Astrocyte of the cerebellum (primary cell): ENCODE results near the gene GLIS1.

ENCODE experiments used
- DNase-seq: peaks from one replicate; pipeline ENCODE4 v3.0.0-alpha.2; 2011; ENCODE audit warnings: low read depth
- H3K4me3 ChIP-seq: 2 replicates; pipeline ENCODE4 v1.5.1; 2011; ENCODE audit warnings: mild to moderate bottlenecking, low read depth, low read length, moderate library complexity
- CTCF ChIP-seq: IDR thresholded peaks from 2 replicates; pipeline ENCODE4 v1.5.1; 2012; ENCODE audit warnings: low read length, low read depth, moderate library complexity, mild to moderate bottlenecking; ENCODE audit errors: missing control alignments
- in situ Hi-C: cut with HindIII; loops from 2 replicates; pipeline ENCODE4 v1.10.0; 2017; ENCODE audit warnings: low sequenced_read_pairs

Gene GLIS1

GRCh38 chr1:53729456-53730223, 9.3 kb downstream of the GLIS1 start:
- in situ Hi-C loops = loop anchor here (25.0 kb wide), 1 partner anchor 242 kb away; no protein-coding TSS in a partner anchor

GRCh38 chr1:53728702-53729455, 10.1 kb downstream of the GLIS1 start:
- DNase-seq = no peak
- in situ Hi-C loops = loop anchor here (25.0 kb wide), 1 partner anchor 242 kb away; no protein-coding TSS in a partner anchor
- TF ChIP-seq CTCF = no peak
- no peak overlapping the region for H3K4me3 ChIP-seq

More at GRCh38 chr1:53729456-53730223, 9.3 kb downstream of the GLIS1 start:
- no peak for DNase-seq
- no peak for TF ChIP-seq CTCF
- no peak overlapping the region for H3K4me3 ChIP-seq

- no peak overlapping the region for H3K4me3 ChIP-seq
- no peak for TF ChIP-seq CTCF
- in situ Hi-C loops = loop anchor here (25.0 kb wide), 1 partner anchor 241 kb away; no protein-coding TSS in a partner anchor
- no peak for DNase-seq
These were observed 10.8 kb downstream of the GLIS1 start for GRCh38 chr1:53728196-53728595.

- in situ Hi-C loops = loop anchor here (25.0 kb wide), 1 partner anchor 240 kb away; no protein-coding TSS in a partner anchor
- DNase-seq = no peak
- TF ChIP-seq CTCF = no peak
- H3K4me3 ChIP-seq = no peak overlapping the region
These were observed 11.4 kb downstream of the GLIS1 start for GRCh38 chr1:53727461-53728092.

- no peak for DNase-seq
- in situ Hi-C loops = loop anchor here (25.0 kb wide), 1 partner anchor 239 kb away; no protein-coding TSS in a partner anchor
- no peak overlapping the region for H3K4me3 ChIP-seq
- TF ChIP-seq CTCF = no peak
These were observed 12.9 kb downstream of the GLIS1 start for GRCh38 chr1:53726009-53726600.

- no peak overlapping the region for H3K4me3 ChIP-seq
- TF ChIP-seq CTCF = peak; percentile 38
- in situ Hi-C loops = loop anchor here (25.0 kb wide), 1 partner anchor 238 kb away; no protein-coding TSS in a partner anchor
- no peak for DNase-seq
These were observed 13.7 kb downstream of the GLIS1 start for GRCh38 chr1:53725238-53725689.
